Neural progenitor cell (in vitro differentiated cells): ENCODE measurements around the gene SIRPB2. TPM values are rescaled to one million over a fixed set of nuclear protein-coding genes. Genes with fewer than 3 reads are reported as not detected.

Experiments used
- DNase-seq: peaks from one replicate; pipeline ENCODE4 v3.0.0-alpha.2; 2016; ENCODE audit warnings: low spot score
- H2AFZ ChIP-seq: fragments of 200-600 bp; sonication (generic); replicated peaks from 2 replicates; pipeline ENCODE4 v1.6.1; 2016; ENCODE audit warnings: antibody characterized with exemption
- H3F3A ChIP-seq: fragments of 200-600 bp; sonication (generic); 2 replicates; pipeline ENCODE4 v1.6.1; 2016; ENCODE audit warnings: antibody characterized with exemption, low read depth
- H3K27ac ChIP-seq: fragments of 200-600 bp; sonication (generic); 2 replicates; pipeline ENCODE4 v1.5.1; 2016; ENCODE audit warnings: mild to moderate bottlenecking
- H3K27me3 ChIP-seq: fragments of 200-600 bp; sonication (generic); 2 replicates; pipeline ENCODE4 v1.6.1; 2016; ENCODE audit warnings: mild to moderate bottlenecking, moderate library complexity
- H3K36me3 ChIP-seq: fragments of 200-600 bp; sonication (generic); 2 replicates; pipeline ENCODE4 v1.5.1; 2016
- H3K4me1 ChIP-seq: fragments of 200-600 bp; sonication (generic); 2 replicates; pipeline ENCODE4 v1.6.1; 2016; ENCODE audit warnings: mixed run types
- H3K4me2 ChIP-seq: fragments of 200-600 bp; sonication (generic); 2 replicates; pipeline ENCODE4 v1.6.1; 2016
- H3K4me3 ChIP-seq: fragments of 200-600 bp; sonication (generic); 2 replicates; pipeline ENCODE4 v1.5.1; 2016
- H3K79me2 ChIP-seq: fragments of 200-600 bp; sonication (generic); 2 replicates; pipeline ENCODE4 v1.6.1; 2016; ENCODE audit warnings: low read depth
- H3K9ac ChIP-seq: fragments of 200-600 bp; sonication (generic); 2 replicates; pipeline ENCODE4 v1.6.1; 2016
- H3K9me3 ChIP-seq: fragments of 200-600 bp; sonication (generic); 2 replicates; pipeline ENCODE4 v1.5.1; 2016; ENCODE audit warnings: low read depth
- H4K20me1 ChIP-seq: fragments of 200-600 bp; sonication (generic); 2 replicates; pipeline ENCODE4 v1.6.1; 2016; ENCODE audit warnings: low read depth
- H3K27ac Mint-ChIP-seq: 3 replicates; pipeline ENCODE4 v1.8.0; 2021; ENCODE audit warnings: mixed read lengths
- H3K27me3 Mint-ChIP-seq: 2 replicates; pipeline ENCODE4 v1.8.0; 2022; ENCODE audit warnings: low read depth, mild to moderate bottlenecking, inconsistent platforms, moderate library complexity, mixed read lengths; ENCODE audit not compliant: insufficient read depth
- H3K36me3 Mint-ChIP-seq: 3 replicates; pipeline ENCODE4 v1.8.0; 2021; ENCODE audit warnings: mixed read lengths
- H3K4me1 Mint-ChIP-seq: 3 replicates; pipeline ENCODE4 v1.8.0; 2021; ENCODE audit warnings: mixed read lengths
- H3K4me3 Mint-ChIP-seq: 3 replicates; pipeline ENCODE4 v1.8.0; 2021; ENCODE audit warnings: mild to moderate bottlenecking, moderate library complexity, mixed read lengths
- H3K9me3 Mint-ChIP-seq: 3 replicates; pipeline ENCODE4 v1.8.0; 2020; ENCODE audit warnings: mixed read lengths
- EZH2 ChIP-seq: fragments of 200-600 bp; sonication (generic); IDR thresholded peaks from 2 replicates; pipeline ENCODE4 v1.6.1; 2017; ENCODE audit warnings: antibody characterized with exemption, mild to moderate bottlenecking, moderate library complexity
- EZH2phosphoT487 ChIP-seq: fragments of 200-600 bp; sonication (generic); IDR thresholded peaks from 2 replicates; pipeline ENCODE4 v1.6.1; 2017; ENCODE audit warnings: antibody characterized with exemption
- total RNA-seq: library from RNA; depleted of rRNA; stranded (reverse); fragments of >200 nt; gene quantifications from 2 replicates; pipeline ENCODE4 v1.2.3, GENCODE V29; 2015; ENCODE audit warnings: low replicate concordance
- TF ChIP-seq, protein P1 (sequence below): fragments of 200-600 bp; sonication (generic); IDR thresholded peaks from 2 replicates; pipeline ENCODE4 v1.5.1; 2017; ENCODE audit warnings: antibody characterized with exemption, mild to moderate bottlenecking

SIRPB2 gene
- total RNA-seq = not detected in 2 replicates

DNA sequence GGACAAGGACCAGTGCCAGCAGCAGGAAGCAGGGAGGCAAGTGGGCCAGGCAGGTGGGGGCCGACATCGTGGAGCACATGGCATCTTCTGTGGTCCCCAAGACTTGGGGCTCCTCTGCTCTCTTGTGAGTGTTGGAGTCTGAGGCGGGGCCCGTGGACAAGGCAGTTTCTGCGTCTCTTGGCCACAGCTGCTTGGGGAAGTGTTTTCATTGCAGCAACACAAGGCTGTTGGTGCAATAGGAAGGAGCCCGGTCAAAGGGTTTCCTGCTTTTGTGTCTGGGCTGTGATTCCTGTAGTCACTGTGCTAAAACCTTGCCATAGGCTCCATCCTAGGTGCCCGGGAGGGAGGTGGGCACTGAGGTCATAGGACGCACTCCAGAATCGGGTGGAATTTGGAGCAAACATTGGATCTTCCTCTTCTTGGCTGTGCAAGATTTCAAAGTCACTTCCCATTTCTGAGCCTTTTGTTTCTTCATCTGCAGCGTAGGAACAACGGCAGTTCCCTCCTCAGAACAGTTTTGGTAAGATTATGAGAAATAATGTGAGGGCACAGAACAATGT is at the start of gene SIRPB2:
Gene SIRPB2 (minus strand): TSS at position 140 of the 560 bp plus-strand sequence. CDS start 61 bp downstream, at position 79.
- H3K4me3 Mint-ChIP-seq = no peak within 1 kb of the TSS
- Histone ChIP-seq H2AFZ (no peak within 1 kb of the TSS), H3F3A (no peaks in the 10 kb centered on the region), H3K9me3 (no peaks in the 10 kb centered on the region), H3K4me1 (no peaks in the 10 kb centered on the region), H3K36me3 (no peaks in the 10 kb centered on the region), H3K4me3 (no peak within 1 kb of the TSS), H3K9ac (no peak within 1 kb of the TSS), H3K27me3 (peaks cover 19% of the 10 kb centered on the region), H3K79me2 (no peaks in the 10 kb centered on the region), H3K27ac (no peak within 1 kb of the TSS), H3K4me2 (no peak within 1 kb of the TSS), H4K20me1 (no peaks in the 10 kb centered on the region)
- H3K9me3 Mint-ChIP-seq = no peaks in the 10 kb centered on the region
- TF ChIP-seq EZH2 (no peak), EZH2phosphoT487 (no peak)
- TF ChIP-seq, protein P1, sequence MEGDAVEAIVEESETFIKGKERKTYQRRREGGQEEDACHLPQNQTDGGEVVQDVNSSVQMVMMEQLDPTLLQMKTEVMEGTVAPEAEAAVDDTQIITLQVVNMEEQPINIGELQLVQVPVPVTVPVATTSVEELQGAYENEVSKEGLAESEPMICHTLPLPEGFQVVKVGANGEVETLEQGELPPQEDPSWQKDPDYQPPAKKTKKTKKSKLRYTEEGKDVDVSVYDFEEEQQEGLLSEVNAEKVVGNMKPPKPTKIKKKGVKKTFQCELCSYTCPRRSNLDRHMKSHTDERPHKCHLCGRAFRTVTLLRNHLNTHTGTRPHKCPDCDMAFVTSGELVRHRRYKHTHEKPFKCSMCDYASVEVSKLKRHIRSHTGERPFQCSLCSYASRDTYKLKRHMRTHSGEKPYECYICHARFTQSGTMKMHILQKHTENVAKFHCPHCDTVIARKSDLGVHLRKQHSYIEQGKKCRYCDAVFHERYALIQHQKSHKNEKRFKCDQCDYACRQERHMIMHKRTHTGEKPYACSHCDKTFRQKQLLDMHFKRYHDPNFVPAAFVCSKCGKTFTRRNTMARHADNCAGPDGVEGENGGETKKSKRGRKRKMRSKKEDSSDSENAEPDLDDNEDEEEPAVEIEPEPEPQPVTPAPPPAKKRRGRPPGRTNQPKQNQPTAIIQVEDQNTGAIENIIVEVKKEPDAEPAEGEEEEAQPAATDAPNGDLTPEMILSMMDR = no peak
- no peaks in the 10 kb centered on the region for H3K4me1 Mint-ChIP-seq
- H3K27me3 Mint-ChIP-seq = peaks cover 2% of the 10 kb centered on the region
- no peak within 1 kb of the TSS for H3K27ac Mint-ChIP-seq
- no peak for DNase-seq
- H3K36me3 Mint-ChIP-seq = no peaks in the 10 kb centered on the region

DNA sequence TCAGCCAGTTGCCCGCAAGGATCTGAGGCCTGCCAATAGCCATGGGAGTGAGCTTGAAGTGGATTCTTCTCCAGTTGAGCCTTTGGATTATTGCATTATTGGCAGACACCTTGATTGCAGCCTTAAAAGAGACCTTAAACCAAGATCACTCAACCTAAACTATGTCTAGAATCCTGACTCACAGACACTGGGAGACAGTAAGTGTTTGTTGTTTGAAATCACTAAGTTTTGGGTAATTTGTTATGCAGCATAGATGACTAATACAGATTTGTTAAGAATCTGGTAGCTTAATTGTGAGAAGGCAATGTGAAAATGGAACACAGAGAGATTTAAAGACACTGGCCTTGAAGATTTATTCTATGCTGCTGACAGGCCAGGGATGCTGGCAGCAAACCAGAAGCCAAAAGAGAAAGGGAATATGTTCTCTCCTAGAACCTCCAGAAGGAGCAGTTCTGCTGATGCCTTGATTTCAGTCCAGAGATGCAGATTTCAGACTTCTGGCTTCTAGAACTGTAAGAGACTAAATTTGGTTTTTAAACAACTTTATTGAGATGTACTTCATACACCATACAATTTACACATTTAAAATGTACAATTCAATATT is 48.7 kb upstream of the SIRPB2 start:
- TF ChIP-seq EZH2phosphoT487 (no peak), EZH2 (no peak)
- TF ChIP-seq, protein P1 = no peak
- no peaks in the 10 kb centered on the region for H3K9me3 Mint-ChIP-seq

DNA sequence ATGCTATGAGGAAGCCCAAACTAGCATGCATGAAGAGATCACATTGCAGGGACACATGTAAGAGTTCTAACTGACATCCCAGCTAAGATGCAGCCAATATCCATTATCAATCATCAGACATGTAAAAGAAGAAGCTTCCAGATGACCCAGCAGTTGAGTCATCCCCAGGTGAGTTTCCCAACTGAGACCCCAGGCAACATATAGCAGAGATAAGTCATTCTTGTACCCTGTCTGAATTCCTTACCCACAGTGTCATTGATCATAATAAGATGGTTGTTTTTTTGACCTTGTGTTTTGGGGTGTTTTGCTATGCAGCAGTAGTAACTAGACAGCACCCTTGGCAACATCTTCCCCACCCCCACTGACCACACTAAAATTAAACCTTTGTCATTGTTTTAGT is 47.4 kb upstream of the SIRPB2 start:
- H3K27me3 Mint-ChIP-seq = peaks cover 2% of the 10 kb centered on the region
- H3K4me1 Mint-ChIP-seq = no peaks in the 10 kb centered on the region
- no peaks in the 10 kb centered on the region for H3K36me3 ChIP-seq
- H3K27me3 ChIP-seq = no peaks in the 10 kb centered on the region
- no peak overlapping the region for H3K9ac ChIP-seq
- H3K27ac Mint-ChIP-seq = no peak overlapping the region
- no peaks in the 10 kb centered on the region for H3K9me3 ChIP-seq
- H3K4me2 ChIP-seq = no peak overlapping the region
- H3K4me3 Mint-ChIP-seq = no peak overlapping the region
- H3F3A ChIP-seq = no peaks in the 10 kb centered on the region
- no peaks in the 10 kb centered on the region for H3K9me3 Mint-ChIP-seq
- no peaks in the 10 kb centered on the region for H3K4me1 ChIP-seq
- H3K4me3 ChIP-seq = no peak overlapping the region
- DNase-seq = no peak
- TF ChIP-seq, protein P1 = no peak
- TF ChIP-seq EZH2phosphoT487 (no peak), EZH2 (no peak)
- H3K36me3 Mint-ChIP-seq = no peaks in the 10 kb centered on the region
- no peaks in the 10 kb centered on the region for H4K20me1 ChIP-seq
- no peak overlapping the region for H3K27ac ChIP-seq
- no peak overlapping the region for H2AFZ ChIP-seq
- no peaks in the 10 kb centered on the region for H3K79me2 ChIP-seq

More for the DNA sequence above, 48.7 kb upstream of the SIRPB2 start:
- H3K27ac ChIP-seq = no peak overlapping the region
- peaks cover 2% of the 10 kb centered on the region for H3K27me3 ChIP-seq
- Mint-ChIP-seq H3K27me3 (peaks cover 2% of the 10 kb centered on the region), H3K27ac (no peak overlapping the region), H3K4me1 (no peaks in the 10 kb centered on the region), H3K4me3 (no peak overlapping the region), H3K36me3 (no peaks in the 10 kb centered on the region)
- no peaks in the 10 kb centered on the region for H3K4me1 ChIP-seq
- no peak overlapping the region for H3K9ac ChIP-seq
- no peaks in the 10 kb centered on the region for H3K9me3 ChIP-seq
- no peak overlapping the region for H3K4me3 ChIP-seq
- DNase-seq = no peak
- H2AFZ ChIP-seq = no peak overlapping the region
- H3K36me3 ChIP-seq = no peaks in the 10 kb centered on the region
- no peaks in the 10 kb centered on the region for H3K79me2 ChIP-seq
- no peaks in the 10 kb centered on the region for H4K20me1 ChIP-seq
- no peak overlapping the region for H3K4me2 ChIP-seq
- no peaks in the 10 kb centered on the region for H3F3A ChIP-seq
